ENCODE data around the gene ARHGEF3. TPM values are rescaled to one million over a fixed set of nuclear protein-coding genes. Genes with fewer than 3 reads are reported as not detected.

The ARHGEF3 gene
- total RNA-seq, 4 donors from 2014 or later, result 13.3 to 28.5 (median 19.1) TPM

GRCh38 chr3:56772952-56773938, 28.5 kb downstream of the ARHGEF3 start:
- no peak for TF ChIP-seq POLR2A (IDR thresholded peaks at IDR 0.05)
- TF ChIP-seq, protein P1, sequence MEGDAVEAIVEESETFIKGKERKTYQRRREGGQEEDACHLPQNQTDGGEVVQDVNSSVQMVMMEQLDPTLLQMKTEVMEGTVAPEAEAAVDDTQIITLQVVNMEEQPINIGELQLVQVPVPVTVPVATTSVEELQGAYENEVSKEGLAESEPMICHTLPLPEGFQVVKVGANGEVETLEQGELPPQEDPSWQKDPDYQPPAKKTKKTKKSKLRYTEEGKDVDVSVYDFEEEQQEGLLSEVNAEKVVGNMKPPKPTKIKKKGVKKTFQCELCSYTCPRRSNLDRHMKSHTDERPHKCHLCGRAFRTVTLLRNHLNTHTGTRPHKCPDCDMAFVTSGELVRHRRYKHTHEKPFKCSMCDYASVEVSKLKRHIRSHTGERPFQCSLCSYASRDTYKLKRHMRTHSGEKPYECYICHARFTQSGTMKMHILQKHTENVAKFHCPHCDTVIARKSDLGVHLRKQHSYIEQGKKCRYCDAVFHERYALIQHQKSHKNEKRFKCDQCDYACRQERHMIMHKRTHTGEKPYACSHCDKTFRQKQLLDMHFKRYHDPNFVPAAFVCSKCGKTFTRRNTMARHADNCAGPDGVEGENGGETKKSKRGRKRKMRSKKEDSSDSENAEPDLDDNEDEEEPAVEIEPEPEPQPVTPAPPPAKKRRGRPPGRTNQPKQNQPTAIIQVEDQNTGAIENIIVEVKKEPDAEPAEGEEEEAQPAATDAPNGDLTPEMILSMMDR (IDR thresholded peaks at IDR 0.05), result no peak
- intact Hi-C loops (cut with DNase I; ENCODE audit: low total_unique reads), result no loop called here
- no peak for DNase-seq (ENCODE audit: low spot score in 2 of 2)
- no peak overlapping the region for H3K4me3 ChIP-seq (ENCODE audit: low read depth, poor library complexity, severe bottlenecking)
- 84 to 85% methylated on average over 16 of the region's 16 CpGs for WGBS, 2 donors

GRCh38 chr3:56771376-56771775, 30.4 kb downstream of the ARHGEF3 start:
- no peak overlapping the region for H3K4me3 ChIP-seq (ENCODE audit: low read depth, poor library complexity, severe bottlenecking)
- TF ChIP-seq, protein P1 (IDR thresholded peaks at IDR 0.05), result no peak
- no peak for TF ChIP-seq POLR2A (IDR thresholded peaks at IDR 0.05)
- intact Hi-C loops (cut with DNase I; ENCODE audit: low total_unique reads), result no loop called here
- no peak for DNase-seq (ENCODE audit: low spot score in 2 of 2)

GRCh38 chr3:56769116-56769707, 32.5 kb downstream of the ARHGEF3 start:
- WGBS, 2 donors, result 83 to 84% methylated on average over 6 to 7 of the region's 7 CpGs
- no peak for DNase-seq (ENCODE audit: low spot score in 2 of 2)
- TF ChIP-seq, protein P1 (IDR thresholded peaks at IDR 0.05), result no peak
- no peak for TF ChIP-seq POLR2A (IDR thresholded peaks at IDR 0.05)
- no peak overlapping the region for H3K4me3 ChIP-seq (ENCODE audit: low read depth, poor library complexity, severe bottlenecking)
- intact Hi-C loops (cut with DNase I; ENCODE audit: low total_unique reads), result no loop called here

DNA sequence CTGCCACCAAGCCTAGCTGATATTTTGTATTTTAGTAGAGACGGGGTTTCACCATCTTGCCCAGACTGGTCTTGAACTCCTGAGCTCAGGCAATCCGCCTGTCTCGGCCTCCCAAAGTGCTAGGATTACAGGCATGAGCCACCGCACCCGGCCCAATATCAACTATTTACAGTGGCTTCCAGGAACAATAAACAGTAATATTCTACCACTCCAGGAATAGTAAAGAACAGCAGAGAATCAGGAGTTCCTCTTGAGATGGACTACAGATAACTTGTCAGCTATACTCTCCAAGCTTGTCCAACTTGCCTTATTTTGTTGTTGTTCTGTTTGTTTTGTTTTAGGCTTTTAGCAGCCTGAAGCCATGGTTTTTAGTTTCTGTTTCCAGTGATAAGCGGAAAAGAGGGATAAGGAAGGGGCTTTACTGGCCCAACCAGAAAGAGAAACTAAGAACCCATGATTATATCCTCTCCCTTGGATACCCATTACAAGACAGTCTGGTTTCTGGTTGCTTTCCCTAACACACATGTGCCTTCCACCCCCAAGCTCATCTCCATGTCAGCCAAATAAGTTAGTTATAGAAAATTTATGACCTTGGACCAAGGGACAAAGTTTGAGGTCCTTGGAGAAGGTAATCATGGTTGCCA, 36.7 kb downstream of the ARHGEF3 start:
- no peak for DNase-seq (ENCODE audit: low spot score in 2 of 2)
- 91 to 97% methylated on average over 6 of the region's 6 CpGs for WGBS, 2 donors
- H3K4me3 ChIP-seq (ENCODE audit: low read depth, poor library complexity, severe bottlenecking), result no peak overlapping the region
- no peak for TF ChIP-seq POLR2A (IDR thresholded peaks at IDR 0.05)
- TF ChIP-seq, protein P1 (IDR thresholded peaks at IDR 0.05), result no peak
- intact Hi-C loops (cut with DNase I; ENCODE audit: low total_unique reads), result no loop called here

- 95 to 96% methylated on average over 2 of the region's 2 CpGs for WGBS, 2 donors
- H3K4me3 ChIP-seq (ENCODE audit: low read depth, poor library complexity, severe bottlenecking), result no peak overlapping the region
- DNase-seq (ENCODE audit: low spot score in 2 of 2), result no peak
- intact Hi-C loops (cut with DNase I; ENCODE audit: low total_unique reads), result no loop called here
- TF ChIP-seq POLR2A (IDR thresholded peaks at IDR 0.05), result no peak
- TF ChIP-seq, protein P1 (IDR thresholded peaks at IDR 0.05), result no peak
Measured at GRCh38 chr3:56764184-56764583, 37.6 kb downstream of the ARHGEF3 start.

Data from lower leg skin (tissue), 4 donors.